ENCODE data around the gene GRB14.
"Not testable (repeated sequence)": the region's sequence is repeated elsewhere in the genome, so short reads cannot be mapped to it uniquely, and the experiment has no call there.

Gene GRB14

GRCh38 chr2:164485541-164485940, 135.7 kb downstream of the GRB14 start:
- no peak for DNase-seq

GRCh38 chr2:164479460-164479859, 141.8 kb downstream of the GRB14 start:
- DNase-seq, result no peak

- no peak for DNase-seq
These were observed 143.1 kb downstream of the GRB14 start for GRCh38 chr2:164478205-164478604.

GRCh38 chr2:164474873-164475272, 146.4 kb downstream of the GRB14 start:
- no peak for DNase-seq

GRCh38 chr2:164473021-164473420, 148.3 kb downstream of the GRB14 start:
- DNase-seq, result no peak

GRCh38 chr2:164465047-164465446, 156.2 kb downstream of the GRB14 start:
- DNase-seq, result not testable (repeated sequence)

GRCh38 chr2:164464376-164464775, 156.9 kb downstream of the GRB14 start:
- DNase-seq, result no peak

- no peak for DNase-seq
These were observed 162.5 kb downstream of the GRB14 start for GRCh38 chr2:164458792-164459191.

GRCh38 chr2:164457271-164457670, 164.0 kb downstream of the GRB14 start:
- no peak for DNase-seq

- DNase-seq, result no peak
These were observed 164.7 kb downstream of the GRB14 start for GRCh38 chr2:164456619-164457018.

GRCh38 chr2:164453656-164454305, 167.5 kb downstream of the GRB14 start:
- no peak for DNase-seq

- no peak for DNase-seq
These were observed 171.0 kb downstream of the GRB14 start for GRCh38 chr2:164450278-164450677.

- no peak for DNase-seq
These were observed 171.6 kb downstream of the GRB14 start for GRCh38 chr2:164449706-164450105.

- no peak for DNase-seq
These were observed 173.6 kb downstream of the GRB14 start for GRCh38 chr2:164447660-164448059.
